HEK293 (cell line): ENCODE data around the gene TLR2.

Source experiments
- CTCF ChIA-PET: fragments of 350-600 bp; formaldehyde crosslinking; extraction: SDS; loops from one replicate; lab custom pipeline; 2021; ENCODE audit warnings: antibody characterized with exemption; lab: Yijun Ruan, JAX
- POLR2A ChIA-PET: fragments of 300-600 bp; formaldehyde crosslinking; extraction: SDS; loops from one replicate; lab custom pipeline; 2020; ENCODE audit warnings: antibody characterized with exemption, inconsistent platforms; lab: Yijun Ruan, JAX
- H3K27ac ChIP-seq: fragments of 200-500 bp; sonication (Bioruptor generic); 2 replicates; pipeline ENCODE4 v1.5.1; 2014; ENCODE audit warnings: low read depth, low read length, control low read depth, inconsistent platforms; ENCODE audit errors: extremely low read depth
- H3K36me3 ChIP-seq, 2 experiments: fragments of 200-500 bp in 1 of 2; sonication (Bioruptor generic) in 1 of 2; 1 replicate in 1 of 2; 2 replicates in 1 of 2; pipeline ENCODE4 v1.5.1; 2014 to 2017; ENCODE audit warnings: inconsistent platforms in 2 of 2, low read length in 2 of 2; ENCODE audit not compliant: control insufficient read depth in 2 of 2, insufficient read depth in 1 of 2
- H3K4me1 ChIP-seq: fragments of 200-500 bp; sonication (Bioruptor generic); 2 replicates; pipeline ENCODE4 v1.5.1; 2014; ENCODE audit warnings: mild to moderate bottlenecking, low read length, inconsistent platforms; ENCODE audit not compliant: control insufficient read depth, insufficient read depth
- H3K4me3 ChIP-seq: 2 replicates; pipeline ENCODE4 v1.5.1; 2011; ENCODE audit warnings: low read depth, mild to moderate bottlenecking, control low read depth, low read length, moderate library complexity
- H3K9me3 ChIP-seq: fragments of 200-500 bp; sonication (Bioruptor generic); 2 replicates; pipeline ENCODE4 v1.5.1; 2014; ENCODE audit warnings: low read depth, low read length, inconsistent platforms; ENCODE audit not compliant: control insufficient read depth, insufficient read depth
- EGR2 ChIP-seq: fragments of 450-650 bp; formaldehyde crosslinking; IDR thresholded peaks from 2 replicates; pipeline ENCODE4 v1.5.1; 2016; ENCODE audit warnings: low read depth, missing biosample characterization, missing genetic modification characterization
- FEZF1 ChIP-seq: fragments of 450-650 bp; formaldehyde crosslinking; IDR thresholded peaks from 2 replicates; pipeline ENCODE4 v1.5.1; 2016; ENCODE audit warnings: missing biosample characterization, missing genetic modification characterization
- GLIS1 ChIP-seq: fragments of 450-650 bp; formaldehyde crosslinking; IDR thresholded peaks from 2 replicates; pipeline ENCODE4 v1.5.1; 2016; ENCODE audit warnings: missing biosample characterization, missing genetic modification characterization
- KLF1 ChIP-seq: fragments of 450-650 bp; formaldehyde crosslinking; IDR thresholded peaks from 2 replicates; pipeline ENCODE4 v1.5.1; 2016; ENCODE audit warnings: missing biosample characterization, missing genetic modification characterization
- KLF10 ChIP-seq: fragments of 450-650 bp; IDR thresholded peaks from 2 replicates; pipeline ENCODE4 v1.5.1; 2018; ENCODE audit warnings: missing biosample characterization, mild to moderate bottlenecking, missing genetic modification characterization
- KLF17 ChIP-seq: fragments of 450-650 bp; formaldehyde crosslinking; IDR thresholded peaks from 2 replicates; pipeline ENCODE4 v1.5.1; 2016; ENCODE audit warnings: missing biosample characterization, missing genetic modification characterization
- OSR2 ChIP-seq: fragments of 450-650 bp; formaldehyde crosslinking; IDR thresholded peaks from 2 replicates; pipeline ENCODE4 v1.5.1; 2016; ENCODE audit warnings: missing biosample characterization, missing genetic modification characterization
- SCRT2 ChIP-seq: fragments of 450-650 bp; formaldehyde crosslinking; IDR thresholded peaks from 2 replicates; pipeline ENCODE4 v1.5.1; 2016; ENCODE audit warnings: missing biosample characterization, missing genetic modification characterization
- SP3 ChIP-seq: fragments of 450-650 bp; formaldehyde crosslinking; IDR thresholded peaks from 2 replicates; pipeline ENCODE4 v1.5.1; 2016; ENCODE audit warnings: missing biosample characterization, missing genetic modification characterization
- ZFP37 ChIP-seq: fragments of 450-650 bp; formaldehyde crosslinking; IDR thresholded peaks from 2 replicates; pipeline ENCODE4 v1.5.1; 2016; ENCODE audit warnings: missing biosample characterization, missing genetic modification characterization
- ZNF138 ChIP-seq: fragments of 450-650 bp; formaldehyde crosslinking; IDR thresholded peaks from 2 replicates; pipeline ENCODE4 v1.5.1; 2016; ENCODE audit warnings: missing biosample characterization, missing genetic modification characterization, borderline replicate concordance
- ZNF146 ChIP-seq: fragments of 450-650 bp; formaldehyde crosslinking; IDR thresholded peaks from 2 replicates; pipeline ENCODE4 v1.5.1; 2016; ENCODE audit warnings: missing biosample characterization, missing genetic modification characterization
- ZNF157 ChIP-seq: fragments of 450-650 bp; formaldehyde crosslinking; IDR thresholded peaks from 2 replicates; pipeline ENCODE4 v1.5.1; 2016; ENCODE audit warnings: missing biosample characterization, missing genetic modification characterization
- ZNF174 ChIP-seq: fragments of 450-650 bp; formaldehyde crosslinking; IDR thresholded peaks from 2 replicates; pipeline ENCODE4 v1.5.0; 2017; ENCODE audit warnings: missing biosample characterization, mild to moderate bottlenecking, missing genetic modification characterization
- ZNF221 ChIP-seq: fragments of 450-650 bp; formaldehyde crosslinking; IDR thresholded peaks from 2 replicates; pipeline ENCODE4 v1.5.1; 2017; ENCODE audit warnings: missing biosample characterization, missing genetic modification characterization, borderline replicate concordance
- ZNF274 ChIP-seq, 2 experiments: fragments of 200-500 bp in 1 of 2; fragments of 450-650 bp in 1 of 2; sonication (Bioruptor generic) in 1 of 2; formaldehyde crosslinking in 1 of 2; IDR thresholded peaks; 2 replicates each; pipeline versions ENCODE4 v1.5.1 to v1.6.1; 2014 to 2016; ENCODE audit warnings: borderline replicate concordance in 1 of 2, inconsistent platforms in 1 of 2, low read length in 1 of 2, missing biosample characterization in 1 of 2, missing genetic modification characterization in 1 of 2
- ZNF362 ChIP-seq: fragments of 450-650 bp; formaldehyde crosslinking; IDR thresholded peaks from 2 replicates; pipeline ENCODE4 v1.5.1; 2016; ENCODE audit warnings: missing biosample characterization, missing genetic modification characterization
- ZNF366 ChIP-seq: fragments of 450-650 bp; formaldehyde crosslinking; conservative IDR thresholded peaks from 2 replicates; pipeline ENCODE4 v1.5.1; 2016; ENCODE audit warnings: missing biosample characterization, missing genetic modification characterization
- ZNF391 ChIP-seq: fragments of 450-650 bp; formaldehyde crosslinking; IDR thresholded peaks from 2 replicates; pipeline ENCODE4 v1.5.1; 2016; ENCODE audit warnings: low read depth, missing biosample characterization, missing genetic modification characterization, borderline replicate concordance
- ZNF423 ChIP-seq: fragments of 450-650 bp; formaldehyde crosslinking; IDR thresholded peaks from 2 replicates; pipeline ENCODE4 v1.5.1; 2016; ENCODE audit warnings: missing biosample characterization, missing genetic modification characterization
- ZNF449 ChIP-seq: fragments of 450-650 bp; formaldehyde crosslinking; IDR thresholded peaks from 2 replicates; pipeline ENCODE4 v1.5.1; 2017; ENCODE audit warnings: missing biosample characterization, mild to moderate bottlenecking, missing genetic modification characterization, moderate library complexity
- ZNF488 ChIP-seq: fragments of 450-650 bp; formaldehyde crosslinking; IDR thresholded peaks from 2 replicates; pipeline ENCODE4 v1.5.1; 2016; ENCODE audit warnings: missing biosample characterization, missing genetic modification characterization
- ZNF518A ChIP-seq: fragments of 450-650 bp; formaldehyde crosslinking; conservative IDR thresholded peaks from 2 replicates; pipeline ENCODE4 v1.5.1; 2016; ENCODE audit warnings: low read depth, missing biosample characterization, missing genetic modification characterization
- ZNF600 ChIP-seq: fragments of 450-650 bp; formaldehyde crosslinking; IDR thresholded peaks from 2 replicates; pipeline ENCODE4 v1.5.1; 2016; ENCODE audit warnings: missing biosample characterization, missing genetic modification characterization
- ZNF654 ChIP-seq: fragments of 450-650 bp; formaldehyde crosslinking; IDR thresholded peaks from 2 replicates; pipeline ENCODE4 v1.5.1; 2016; ENCODE audit warnings: low read depth, missing biosample characterization, missing genetic modification characterization
- ZNF704 ChIP-seq: fragments of 450-650 bp; formaldehyde crosslinking; IDR thresholded peaks from 2 replicates; pipeline ENCODE4 v1.5.1; 2016; ENCODE audit warnings: missing biosample characterization, missing genetic modification characterization
- ZNF707 ChIP-seq: fragments of 450-650 bp; formaldehyde crosslinking; IDR thresholded peaks from 2 replicates; pipeline ENCODE4 v1.5.1; 2016; ENCODE audit warnings: missing biosample characterization, missing genetic modification characterization
- ZNF76 ChIP-seq: fragments of 450-650 bp; formaldehyde crosslinking; IDR thresholded peaks from 2 replicates; pipeline ENCODE4; 2016; ENCODE audit warnings: low read depth, missing biosample characterization, missing genetic modification characterization, borderline replicate concordance
- ZSCAN23 ChIP-seq: fragments of 450-650 bp; formaldehyde crosslinking; IDR thresholded peaks from 2 replicates; pipeline ENCODE4 v1.5.1; 2016; ENCODE audit warnings: missing biosample characterization, missing genetic modification characterization

Gene TLR2

GRCh38 chr4:153729895-153730294 is 45.8 kb downstream of the TLR2 start (continued):
- TF ChIP-seq ZNF518A (no peak), ZNF274 (IDR thresholded peaks at IDR 0.05; ENCODE audit: low read length) (no peak), ZNF274 (tag by site-specific recombination; IDR thresholded peaks at IDR 0.05; ENCODE audit: borderline replicate concordance) (no peak), ZNF391 (tag by site-specific recombination) (no peak), ZNF704 (tag by site-specific recombination) (no peak), ZNF146 (tag by site-specific recombination) (no peak), SCRT2 (no peak), ZNF362 (no peak), ZNF488 (tag by site-specific recombination) (no peak), ZNF366 (no peak), OSR2 (no peak), ZNF76 (tag by site-specific recombination) (no peak), ZNF157 (tag by site-specific recombination) (no peak)

- Histone ChIP-seq H3K9me3 (no peaks in the 10 kb centered on the region), H3K4me3 (no peak overlapping the region), H3K4me1 (no peaks in the 10 kb centered on the region), H3K36me3 (no peaks in the 10 kb centered on the region), H3K27ac (no peak overlapping the region)
- ChIA-PET CTCF (interaction anchor here (0.6 kb wide), 1 partner anchor 774 kb away, joined by 3 read pairs; no protein-coding TSS in a partner anchor), POLR2A (no interaction called here)
- TF ChIP-seq FEZF1 = no peak
- no peak for TF ChIP-seq ZNF221 (tag by site-specific recombination)
- TF ChIP-seq ZSCAN23 (tag by site-specific recombination) = no peak
- no peak for TF ChIP-seq ZNF449
- no peak for TF ChIP-seq ZNF600 (tag by site-specific recombination)
- TF ChIP-seq ZNF423 (tag by site-specific recombination) = no peak
- TF ChIP-seq ZNF654 (tag by site-specific recombination) = no peak
- TF ChIP-seq GLIS1 (tag by site-specific recombination) = no peak
- no peak for TF ChIP-seq KLF17 (tag by site-specific recombination)
- TF ChIP-seq KLF10 = no peak
- TF ChIP-seq ZNF707 (tag by site-specific recombination) = no peak
- no peak for TF ChIP-seq EGR2 (tag by site-specific recombination)
- TF ChIP-seq ZNF138 (tag by site-specific recombination) = no peak
- TF ChIP-seq SP3 = no peak
- TF ChIP-seq ZFP37 (tag by site-specific recombination) = no peak
- no peak for TF ChIP-seq KLF1
- no peak for TF ChIP-seq ZNF174 (tag by site-specific recombination)
Measured at GRCh38 chr4:153731239-153731638, 47.2 kb downstream of the TLR2 start.
